Superior temporal gyrus (tissue), 1 donor: ENCODE data around the gene GALNTL6.
"Not testable (repeated sequence)": the region's sequence is repeated elsewhere in the genome, so short reads cannot be mapped to it uniquely, and the experiment has no call there.

Experiments used
- DNase-seq: peaks from one replicate; pipeline ENCODE4 v3.0.0-alpha.2; 2016; ENCODE audit errors: extremely low spot score

GALNTL6 gene

DNA sequence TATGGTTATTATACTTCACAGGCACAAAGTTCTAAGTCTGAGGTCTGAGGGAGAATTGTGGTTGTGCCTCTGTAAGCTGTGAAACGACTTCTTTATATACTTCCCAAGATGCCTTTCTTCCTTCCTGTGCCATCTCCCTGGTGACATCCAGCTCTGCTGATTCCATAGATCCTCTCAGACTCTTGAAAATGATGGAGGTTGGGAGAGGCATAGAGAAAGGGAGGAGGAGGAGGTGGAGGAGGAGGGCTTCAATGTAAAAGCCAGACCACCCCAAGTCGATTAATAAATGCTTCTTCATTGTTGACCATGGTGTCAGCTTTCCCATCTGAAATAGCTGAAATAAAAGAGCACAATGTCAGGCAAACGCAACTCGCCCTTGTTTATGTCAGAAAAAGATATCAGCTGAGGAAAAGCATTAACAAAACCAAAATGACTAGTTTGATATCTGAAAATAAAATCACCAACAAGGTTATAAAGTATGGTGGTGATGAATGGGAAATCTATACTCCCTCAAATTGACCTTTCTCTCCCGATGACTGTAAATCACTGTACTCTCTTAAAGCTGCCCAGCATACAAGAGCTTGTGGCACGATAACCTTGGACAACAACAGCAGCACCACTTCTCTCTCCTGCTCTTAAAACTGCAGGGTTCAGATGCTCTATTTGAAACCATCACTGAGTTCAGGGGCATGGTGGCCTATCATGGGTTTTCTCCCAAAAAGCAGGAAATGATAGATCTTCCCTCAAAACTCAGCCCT, 1125.0 kb downstream of the GALNTL6 start:
- DNase-seq = no peak

DNA sequence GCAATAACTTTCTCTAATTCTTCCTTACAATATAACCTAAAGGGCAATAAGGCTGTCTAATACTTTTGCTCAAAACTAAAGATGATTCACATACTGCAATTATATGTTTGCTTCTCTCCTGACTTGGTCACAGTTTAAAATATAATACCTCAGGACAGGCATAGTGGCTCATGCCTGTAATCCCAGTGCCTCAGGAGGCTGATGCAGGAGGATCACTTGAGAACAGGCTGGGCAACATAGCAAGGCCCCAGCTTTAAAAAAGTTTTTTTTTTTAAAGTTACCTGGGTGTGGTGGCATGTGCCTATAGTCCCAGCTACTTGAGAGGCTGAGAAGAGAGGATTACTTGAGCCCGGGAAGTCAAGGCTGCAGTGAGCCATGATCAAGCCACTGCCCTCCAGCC, 1125.7 kb downstream of the GALNTL6 start:
- no peak for DNase-seq

DNA sequence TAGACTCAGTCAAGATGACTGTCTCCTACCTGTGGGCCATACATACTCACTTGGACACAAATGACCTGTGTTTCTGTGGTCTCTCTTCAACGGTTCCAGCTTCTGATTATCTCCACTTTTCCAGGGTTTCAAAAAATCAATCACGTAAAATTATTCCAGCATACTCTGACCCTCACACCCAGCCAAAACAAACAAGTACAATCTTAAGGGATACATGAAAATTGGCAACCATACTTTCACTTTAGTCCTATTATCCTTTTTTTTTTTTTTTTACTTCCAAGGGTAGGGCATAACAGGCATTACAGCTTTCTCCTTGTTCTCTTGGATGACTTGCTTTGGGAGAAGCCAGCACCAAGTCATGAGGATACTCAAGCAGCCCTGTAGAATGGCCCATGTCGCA, 1129.6 kb downstream of the GALNTL6 start:
- no peak for DNase-seq

DNA sequence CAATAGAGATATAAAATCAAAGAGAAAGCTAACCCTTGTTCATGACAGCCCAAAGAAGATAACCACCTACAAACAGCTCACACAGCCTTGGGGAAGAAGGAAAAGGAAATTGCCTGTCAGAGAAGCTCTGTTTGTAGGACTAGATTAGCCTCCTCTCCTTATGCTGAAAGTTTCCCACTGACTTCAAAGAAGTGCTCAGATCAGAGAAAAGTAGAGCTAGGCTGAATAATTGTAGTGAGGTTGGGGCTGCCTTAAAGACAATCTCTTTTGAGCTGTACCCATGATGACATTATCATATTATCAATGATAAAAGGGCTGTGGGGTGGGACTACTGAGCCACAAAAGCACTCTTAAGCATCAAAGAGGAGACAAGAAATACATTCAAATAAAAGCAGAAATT, 1132.4 kb downstream of the GALNTL6 start:
- DNase-seq = no peak

DNA sequence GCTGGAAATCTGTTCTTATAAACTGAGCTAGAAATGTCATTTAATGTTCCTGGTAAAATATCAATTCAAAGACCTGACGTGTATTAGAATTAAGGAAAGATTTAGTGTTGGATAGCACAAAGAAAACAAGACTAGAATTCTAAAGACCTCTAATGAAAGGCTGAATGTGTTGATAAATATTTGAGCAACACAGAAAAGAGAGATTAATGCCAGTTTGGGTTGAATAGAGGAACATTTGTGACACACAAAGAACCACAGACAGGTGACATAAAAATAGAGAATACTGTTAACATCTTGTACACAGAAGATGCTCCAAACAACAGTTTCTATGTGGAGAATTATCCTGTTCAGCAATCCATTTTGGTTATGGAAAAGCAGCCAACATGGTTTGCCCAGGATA, 1133.3 kb downstream of the GALNTL6 start:
- DNase-seq = no peak

DNA sequence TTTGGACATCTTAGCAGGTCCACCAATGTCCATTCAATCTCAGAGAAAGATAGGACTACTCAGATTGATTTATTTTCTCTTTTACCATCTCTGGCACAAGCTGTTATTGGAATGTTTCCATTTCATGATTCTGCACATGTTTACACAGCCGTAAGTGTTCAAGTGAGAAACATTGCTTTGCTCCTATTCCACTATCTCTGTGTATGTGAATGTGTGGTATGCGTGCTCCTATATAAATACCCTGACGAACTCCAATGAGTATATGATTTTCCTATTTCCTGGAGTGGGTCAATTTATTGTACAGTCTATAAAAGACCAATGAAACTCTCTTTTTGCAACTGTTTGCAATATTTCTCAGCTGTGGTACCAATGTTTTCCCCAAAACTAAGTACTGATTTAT, 1134.4 kb downstream of the GALNTL6 start:
- DNase-seq = no peak

DNA sequence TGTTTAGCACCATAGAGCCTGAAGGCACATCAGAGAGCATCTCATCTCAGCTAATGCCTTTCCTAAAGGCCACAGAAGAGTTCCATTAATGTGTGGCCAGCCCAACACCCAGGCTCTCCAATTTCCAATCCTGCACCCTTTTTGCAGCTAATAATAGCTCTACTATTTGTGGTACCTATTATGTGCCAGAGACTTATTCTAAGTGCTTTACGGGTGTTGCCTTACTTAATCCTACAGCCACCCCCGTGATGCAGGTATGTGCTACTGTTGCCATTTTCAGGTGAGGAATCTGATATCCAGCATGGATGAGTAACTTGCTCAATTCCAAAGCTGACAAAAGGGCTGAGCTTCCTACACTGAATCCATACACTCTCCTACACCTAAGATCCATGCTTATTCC, 1137.8 kb downstream of the GALNTL6 start:
- no peak for DNase-seq

DNA sequence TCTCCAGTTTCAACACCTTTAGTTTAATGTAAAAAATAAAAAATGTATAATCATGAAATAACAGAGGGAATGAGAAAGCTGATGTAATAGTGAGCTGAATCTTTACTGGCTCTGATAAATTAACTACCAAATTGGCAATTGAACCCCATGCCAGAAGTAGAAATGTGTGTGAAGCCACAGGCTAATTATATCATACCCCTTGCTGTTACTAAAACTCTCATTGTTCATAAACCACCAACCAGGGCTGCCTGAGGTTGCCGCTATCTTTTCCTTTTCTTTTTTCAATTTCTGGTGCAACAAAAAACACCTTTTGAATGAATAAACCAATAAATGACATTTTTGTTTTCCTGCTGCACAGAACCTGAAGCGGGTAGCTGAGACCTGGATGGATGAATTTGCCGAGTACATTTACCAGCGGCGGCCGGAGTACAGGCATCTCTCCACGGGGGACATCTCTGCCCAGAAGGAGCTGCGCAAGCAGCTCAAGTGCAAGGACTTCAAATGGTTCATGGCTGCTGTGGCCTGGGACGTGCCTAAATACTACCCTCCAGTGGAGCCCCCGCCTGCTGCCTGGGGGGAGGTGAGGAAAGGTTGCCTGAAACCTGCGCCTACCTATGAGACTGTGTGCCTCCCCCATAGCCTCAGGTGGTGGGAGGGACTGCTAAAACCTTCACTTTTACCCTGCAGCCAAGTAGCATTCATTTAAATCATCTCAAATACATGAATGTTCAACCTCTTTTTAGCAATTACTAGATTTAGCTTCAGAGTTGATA, 1138.7 kb downstream of the GALNTL6 start:
- DNase-seq = no peak

DNA sequence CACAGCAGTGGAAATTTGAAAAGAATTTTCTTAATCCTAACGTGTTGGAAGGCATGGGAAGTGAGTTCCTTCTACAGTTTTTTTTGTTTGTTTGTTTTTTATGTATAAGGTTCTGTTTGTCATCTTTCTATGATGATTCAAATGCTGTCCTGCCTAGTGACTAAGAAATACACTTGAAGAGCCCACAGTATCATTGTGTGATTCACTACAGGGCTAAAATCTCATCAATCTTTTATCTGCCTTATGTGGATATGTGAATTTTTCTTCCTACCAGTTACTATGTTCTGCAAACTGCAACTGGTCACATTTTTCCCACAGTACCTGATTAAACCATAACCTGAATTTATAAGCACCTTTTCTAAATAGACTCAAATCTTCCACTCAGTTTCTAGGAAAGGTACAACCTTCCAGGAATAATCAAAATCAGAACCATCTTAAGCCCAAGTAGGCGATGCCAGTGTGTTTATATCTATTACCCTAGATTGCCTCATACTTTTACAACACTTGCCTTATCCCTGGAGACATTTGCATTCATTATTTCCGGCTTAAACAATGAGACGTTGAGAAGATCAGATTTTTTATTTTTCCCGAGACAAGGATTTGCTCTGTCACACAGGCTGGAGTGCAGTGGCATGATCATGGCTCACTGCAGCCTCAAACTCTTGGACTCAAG, 1140.8 kb downstream of the GALNTL6 start:
- no peak for DNase-seq

DNA sequence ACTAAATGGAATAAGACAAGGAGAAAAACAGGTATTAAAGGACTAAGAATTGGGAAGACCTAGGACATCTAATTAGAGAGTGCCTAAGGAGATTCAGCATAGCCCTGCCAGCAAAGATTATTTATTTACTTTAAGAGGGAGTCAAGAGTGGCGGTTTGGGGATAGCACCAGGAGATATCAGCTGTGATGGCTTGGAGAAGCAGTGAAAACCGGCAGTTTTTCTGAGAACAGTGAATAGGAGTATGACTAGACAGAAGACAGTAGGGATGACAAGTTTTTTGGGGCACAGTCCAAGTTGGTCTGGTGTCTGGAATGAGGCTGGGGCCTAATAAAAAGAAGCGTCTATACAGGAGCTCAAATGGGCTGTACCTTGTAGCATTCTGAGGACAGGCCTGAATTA, 1143.1 kb downstream of the GALNTL6 start:
- DNase-seq = not testable (repeated sequence)

DNA sequence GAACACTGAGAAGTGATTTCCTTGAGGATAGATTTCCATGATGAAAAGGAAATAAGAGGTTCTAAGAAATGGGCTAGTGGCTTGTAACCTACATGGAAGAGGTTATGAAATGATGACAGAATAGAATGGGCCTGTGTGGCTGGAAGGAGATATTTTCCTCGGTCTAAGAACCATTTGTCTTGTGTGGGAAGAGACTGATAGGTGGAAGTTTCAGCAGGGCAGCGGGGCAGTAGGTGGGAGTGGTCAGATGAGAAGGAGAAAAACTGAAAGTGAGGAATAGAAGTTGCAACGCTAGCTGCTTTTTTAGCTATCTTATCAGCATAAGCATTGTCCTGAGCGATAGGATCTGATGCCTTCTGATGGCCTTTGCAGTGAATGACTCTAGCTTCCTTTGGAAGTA, 1144.0 kb downstream of the GALNTL6 start:
- DNase-seq = no peak

DNA sequence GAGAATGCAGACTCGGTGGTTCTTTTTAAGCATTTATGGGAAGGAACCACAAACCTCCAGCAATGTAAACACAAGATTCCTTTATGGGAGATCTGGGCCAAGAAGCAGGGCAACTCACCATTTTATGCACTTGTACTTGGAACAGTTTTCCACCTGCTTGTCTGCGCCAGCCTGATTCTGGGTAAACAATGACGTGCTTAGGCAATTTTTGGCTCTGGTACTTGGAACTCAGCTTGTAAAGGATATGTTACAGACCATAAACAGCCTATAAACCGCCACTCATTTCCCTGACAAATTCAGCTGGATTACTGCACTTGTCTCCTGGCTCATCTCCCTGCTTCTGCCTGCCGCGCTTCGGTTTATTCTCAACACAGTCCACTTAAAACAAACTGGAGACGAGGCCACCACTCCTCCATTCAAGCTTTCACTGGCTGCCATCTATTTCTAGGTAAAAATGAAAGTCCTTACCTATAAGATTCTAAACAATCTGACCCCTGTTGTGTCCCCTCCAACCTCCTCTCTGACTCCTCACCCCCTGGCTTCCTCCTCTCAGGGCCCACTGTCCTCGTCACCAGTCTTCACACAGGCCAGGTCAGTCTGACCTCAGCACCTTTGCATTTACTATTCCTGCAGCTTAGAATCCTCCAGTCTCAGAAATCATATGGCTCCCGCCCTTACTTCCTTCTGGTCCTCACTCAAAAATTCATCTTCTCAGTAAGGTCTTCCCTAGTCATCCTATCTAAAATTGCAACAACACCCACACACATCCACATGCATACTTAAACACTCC, 1149.6 kb downstream of the GALNTL6 start:
- DNase-seq = peak; percentile 70

DNA sequence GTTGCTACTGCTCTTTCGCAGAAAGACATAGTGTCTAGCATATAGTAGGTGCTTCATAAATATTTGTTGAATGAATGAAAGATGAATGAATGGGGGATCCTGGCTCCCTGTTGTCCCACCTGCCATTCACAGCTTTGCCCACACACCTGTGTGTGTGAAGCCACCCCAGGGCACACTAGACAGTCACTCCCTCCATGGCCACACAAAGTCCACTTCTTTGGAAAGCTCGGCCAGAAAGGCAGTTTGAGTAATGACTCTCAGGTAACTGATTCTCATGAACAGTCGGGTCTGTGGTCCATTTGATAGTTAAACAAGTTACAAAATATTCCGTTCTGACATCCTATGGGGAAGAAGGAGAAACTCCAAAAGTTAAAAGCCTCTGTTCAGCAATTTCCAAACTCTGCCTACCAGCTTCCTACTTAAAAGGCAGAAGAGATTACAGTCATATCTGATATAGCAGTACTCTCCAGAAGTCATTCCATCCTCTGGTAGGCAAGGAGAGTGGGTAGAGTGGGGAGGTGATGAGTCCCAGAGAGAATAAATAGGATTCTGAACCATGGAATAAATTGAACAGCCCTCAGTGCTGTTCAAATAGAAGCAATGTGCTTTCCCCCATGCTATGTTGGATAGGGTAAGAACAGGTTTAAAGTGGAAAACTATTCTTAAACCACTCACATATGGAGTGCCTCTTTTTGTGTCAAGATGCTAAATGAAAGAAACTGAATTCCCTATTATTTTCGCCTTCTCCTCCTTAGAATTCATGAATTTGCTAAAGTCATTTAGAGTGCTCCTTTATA, 1150.5 kb downstream of the GALNTL6 start:
- no peak for DNase-seq

DNA sequence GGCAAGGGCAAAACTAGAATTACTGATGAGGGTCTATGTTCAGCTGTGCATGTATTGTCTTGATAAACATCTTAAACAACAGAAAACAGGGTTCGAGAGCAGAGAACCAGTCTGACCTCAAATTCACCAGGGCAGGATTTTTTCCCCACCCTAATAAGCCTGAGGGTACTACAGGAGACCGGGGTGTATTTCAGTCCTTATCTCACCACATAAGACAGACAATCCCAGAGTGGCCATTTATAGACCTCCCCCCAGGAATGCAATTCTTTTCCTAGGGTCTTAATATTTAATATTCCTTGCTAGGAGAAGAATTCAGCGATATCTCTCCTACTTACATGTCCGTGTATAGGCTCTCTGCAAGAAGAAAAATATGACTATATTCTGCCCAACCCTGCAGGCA, 1157.0 kb downstream of the GALNTL6 start:
- DNase-seq = not testable (repeated sequence)

DNA sequence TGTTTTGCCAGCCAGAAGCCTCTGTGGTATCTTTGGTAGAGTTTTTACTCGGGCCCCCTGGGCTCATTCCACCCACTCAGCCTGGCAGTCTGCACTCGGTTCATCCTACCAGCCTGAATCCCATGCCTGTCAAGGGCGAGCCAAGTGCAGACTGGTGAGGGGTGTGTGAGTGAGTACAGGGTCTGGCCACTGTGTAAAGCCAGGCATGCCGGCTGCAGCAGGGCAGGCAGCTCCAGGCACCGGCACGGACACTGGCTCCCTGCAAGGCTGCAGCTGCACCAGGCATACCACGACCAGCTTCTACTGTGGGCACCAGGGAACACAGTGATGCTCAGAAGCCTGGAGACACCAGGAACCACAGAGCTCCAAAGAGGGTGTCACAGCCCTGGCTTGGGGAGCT, 1161.4 kb downstream of the GALNTL6 start:
- no peak for DNase-seq

DNA sequence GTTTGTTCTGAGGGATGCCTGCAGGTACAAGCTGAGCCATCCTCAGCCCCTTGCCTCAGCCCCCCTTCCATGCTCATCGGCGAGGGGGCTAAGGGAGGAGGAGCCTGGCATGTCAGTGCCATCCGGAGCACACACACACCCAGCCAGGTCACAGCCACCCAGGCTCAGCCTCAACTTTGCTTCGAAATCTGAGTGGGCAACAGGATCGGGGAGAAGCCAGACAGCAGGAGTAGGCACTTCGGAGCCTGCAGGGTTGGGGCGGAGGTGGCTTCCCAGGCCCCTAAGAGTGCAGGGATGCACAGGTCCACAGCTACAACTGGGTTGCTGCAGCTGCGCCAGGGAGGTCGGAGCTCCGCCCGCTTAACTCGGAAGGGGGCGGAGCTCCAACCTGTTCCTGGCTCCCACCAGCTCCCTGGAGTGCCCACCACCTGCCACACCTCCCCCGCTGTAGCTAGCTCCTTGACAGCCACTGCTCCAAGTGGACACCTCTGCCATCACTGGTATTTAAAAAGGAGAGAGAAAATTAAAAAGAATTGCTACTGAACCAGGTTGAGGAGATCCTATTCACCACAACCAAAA, 1162.5 kb downstream of the GALNTL6 start:
- no peak for DNase-seq

DNA sequence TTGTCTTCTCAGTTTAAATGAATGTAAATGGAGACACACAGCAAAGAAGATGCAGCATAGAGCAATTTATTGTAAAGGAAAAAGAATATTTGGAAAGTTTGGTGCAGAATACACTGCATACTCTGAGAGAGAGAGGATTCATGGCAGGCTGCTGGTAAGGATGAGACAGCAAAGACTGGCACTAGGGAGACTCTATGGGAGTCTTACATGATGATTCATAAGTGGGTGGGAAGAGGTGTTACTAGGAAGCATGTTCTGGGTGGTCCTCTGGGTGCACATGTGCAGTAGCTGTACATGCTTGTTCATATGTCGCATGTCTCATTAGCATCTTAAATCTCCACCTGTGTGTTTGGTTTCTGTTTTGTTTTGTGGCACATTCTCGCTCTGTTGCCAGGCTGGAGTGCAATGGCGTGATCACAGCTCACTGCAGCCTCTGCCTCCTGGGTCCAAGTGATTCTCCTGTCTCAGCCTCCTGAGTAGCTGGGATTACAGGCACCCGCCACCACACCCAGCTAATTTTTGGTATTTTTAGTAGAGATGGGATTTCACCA, 1164.4 kb downstream of the GALNTL6 start:
- DNase-seq = not testable (repeated sequence)

DNA sequence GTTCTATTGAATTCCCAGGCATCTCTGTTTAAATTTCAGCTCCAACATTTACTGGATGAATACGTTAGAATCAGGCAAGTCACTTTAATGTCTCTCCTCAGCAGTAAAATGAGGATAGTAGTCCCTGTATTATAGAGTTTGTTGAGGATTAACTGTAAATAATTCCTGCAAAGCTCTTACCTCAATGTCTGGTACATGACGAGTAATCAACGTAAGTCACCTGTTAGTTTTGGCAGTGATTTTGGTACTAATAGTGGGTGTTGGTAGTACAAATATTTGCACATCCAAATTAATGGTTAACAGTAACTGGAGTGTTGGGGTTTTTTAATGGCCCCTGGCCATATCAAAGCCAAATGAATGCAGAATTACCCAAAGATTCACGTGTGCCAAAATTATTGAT, 1165.6 kb downstream of the GALNTL6 start:
- DNase-seq = no peak

DNA sequence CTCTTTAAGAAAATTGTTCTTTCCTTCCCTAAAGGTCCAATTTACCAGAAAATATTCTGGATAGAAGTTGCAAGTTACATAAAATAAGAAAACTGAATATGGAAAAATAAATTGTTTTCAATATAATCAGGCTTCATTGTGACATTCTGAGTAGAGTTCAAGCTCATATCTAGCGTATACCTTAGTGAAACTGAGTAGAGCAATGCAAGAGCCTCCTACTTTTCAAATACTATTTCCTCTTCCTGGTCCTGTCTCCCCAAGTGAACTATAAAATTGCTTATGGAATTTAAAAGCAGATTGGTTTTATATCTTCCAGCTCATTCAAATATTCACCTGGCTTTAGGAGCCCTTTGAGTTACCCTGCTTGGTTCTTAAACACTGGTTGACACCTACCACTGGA, 1166.1 kb downstream of the GALNTL6 start:
- no peak for DNase-seq

DNA sequence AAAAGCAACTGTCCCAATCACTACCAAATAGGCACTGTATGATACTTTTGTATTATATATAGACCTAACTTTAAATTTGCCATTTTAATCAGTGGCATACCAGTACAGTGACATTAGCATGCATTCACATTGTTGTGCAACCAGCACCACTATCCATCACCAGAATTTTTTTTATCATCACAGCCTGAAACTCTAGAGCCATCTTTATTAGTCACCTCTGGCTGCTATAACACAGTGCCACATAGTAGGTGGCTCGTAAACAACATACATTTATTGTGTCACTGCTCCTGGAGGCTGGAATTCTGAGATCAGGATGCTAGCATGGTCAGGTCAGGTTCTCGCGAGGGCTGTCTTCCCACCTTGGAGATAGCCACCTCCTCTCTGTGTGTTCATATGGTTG, 1167.0 kb downstream of the GALNTL6 start:
- no peak for DNase-seq
